Left ventricle myocardium inferior (tissue), 1 donor: ENCODE results near the gene MAP7. TPM values are rescaled to one million over a fixed set of nuclear protein-coding genes. Genes with fewer than 3 reads are reported as not detected.

Experiments used
- DNase-seq: peaks from one replicate; pipeline ENCODE4 v3.0.0-alpha.2; 2020
- H3K27ac ChIP-seq: fragments of 200-600 bp; replicated peaks from 2 replicates; pipeline ENCODE4 v1.8.0; 2021
- H3K27me3 ChIP-seq: fragments of 200-600 bp; 2 replicates; pipeline ENCODE4 v1.8.0; 2021; ENCODE audit warnings: low read depth
- H3K36me3 ChIP-seq: fragments of 200-600 bp; 2 replicates; pipeline ENCODE4 v1.8.0; 2021
- H3K4me1 ChIP-seq: fragments of 200-600 bp; 2 replicates; pipeline ENCODE4 v1.8.0; 2021
- H3K4me3 ChIP-seq: fragments of 200-600 bp; 2 replicates; pipeline ENCODE4 v1.8.0; 2021; ENCODE audit warnings: mild to moderate bottlenecking, moderate library complexity
- H3K9me3 ChIP-seq: fragments of 200-600 bp; replicated peaks from 2 replicates; pipeline ENCODE4 v1.8.0; 2021
- CTCF ChIP-seq: fragments of 200-600 bp; IDR thresholded peaks from 2 replicates; pipeline ENCODE4 v1.8.0; 2021; ENCODE audit warnings: antibody characterized with exemption, mild to moderate bottlenecking, borderline replicate concordance
- intact Hi-C: fragments of 100-400 bp; cut with micrococcal nuclease; formaldehyde crosslinking; loops from one replicate; pipeline ENCODE4 v1.11.0; 2022
- total RNA-seq: library from RNA; stranded (reverse); fragmentation: NEBNext Ultra II Directional; extraction: Animal tissue kit (Norgen Biotek cat#: 25700); gene quantifications from one replicate; pipeline ENCODE4 v1.2.1, GENCODE V29; 2021
- donor health status: DM: no; HTN: yes; CAD: no; lungs with severe emphysema.

Gene MAP7
- total RNA-seq, 1 donor from 2014 or later: 3.1 TPM

DNA sequence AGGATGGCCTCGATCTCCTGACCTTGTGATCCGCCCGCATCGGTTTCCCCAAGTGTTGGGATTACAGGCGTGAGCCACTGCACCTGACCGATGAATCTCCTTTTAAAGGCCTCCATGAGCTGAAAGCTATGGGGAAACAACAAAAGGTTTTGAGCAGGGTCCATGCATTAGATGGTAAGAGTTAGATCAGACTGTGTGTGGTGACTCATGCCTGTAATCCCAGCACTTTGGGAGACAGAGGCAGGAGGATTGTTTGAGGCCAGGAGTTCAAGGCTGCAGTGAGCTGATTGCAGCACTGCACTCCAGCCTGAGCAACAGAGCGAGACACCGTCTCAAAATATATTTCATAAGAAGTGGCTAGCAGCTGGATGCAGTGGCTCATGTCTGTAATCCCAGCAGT lies 219.6 kb downstream of the MAP7 start:
- Histone ChIP-seq H3K4me3 (no peak overlapping the region), H3K27ac (no peak overlapping the region), H3K9me3 (no peaks in the 10 kb centered on the region), H3K4me1 (peaks cover 5% of the 10 kb centered on the region), H3K36me3 (no peaks in the 10 kb centered on the region), H3K27me3 (peaks cover 22% of the 10 kb centered on the region)
- intact Hi-C loops: no loop called here
- no peak for DNase-seq
- TF ChIP-seq CTCF: no peak

- Histone ChIP-seq H3K4me1 (peaks cover 9% of the 10 kb centered on the region), H3K4me3 (no peak overlapping the region), H3K9me3 (no peaks in the 10 kb centered on the region), H3K36me3 (no peaks in the 10 kb centered on the region), H3K27ac (no peak overlapping the region), H3K27me3 (peaks cover 7% of the 10 kb centered on the region)
- intact Hi-C loops: no loop called here
- no peak for DNase-seq
- no peak for TF ChIP-seq CTCF
Measured at GRCh38 chr6:136326038-136326553, 224.1 kb downstream of the MAP7 start.

DNA sequence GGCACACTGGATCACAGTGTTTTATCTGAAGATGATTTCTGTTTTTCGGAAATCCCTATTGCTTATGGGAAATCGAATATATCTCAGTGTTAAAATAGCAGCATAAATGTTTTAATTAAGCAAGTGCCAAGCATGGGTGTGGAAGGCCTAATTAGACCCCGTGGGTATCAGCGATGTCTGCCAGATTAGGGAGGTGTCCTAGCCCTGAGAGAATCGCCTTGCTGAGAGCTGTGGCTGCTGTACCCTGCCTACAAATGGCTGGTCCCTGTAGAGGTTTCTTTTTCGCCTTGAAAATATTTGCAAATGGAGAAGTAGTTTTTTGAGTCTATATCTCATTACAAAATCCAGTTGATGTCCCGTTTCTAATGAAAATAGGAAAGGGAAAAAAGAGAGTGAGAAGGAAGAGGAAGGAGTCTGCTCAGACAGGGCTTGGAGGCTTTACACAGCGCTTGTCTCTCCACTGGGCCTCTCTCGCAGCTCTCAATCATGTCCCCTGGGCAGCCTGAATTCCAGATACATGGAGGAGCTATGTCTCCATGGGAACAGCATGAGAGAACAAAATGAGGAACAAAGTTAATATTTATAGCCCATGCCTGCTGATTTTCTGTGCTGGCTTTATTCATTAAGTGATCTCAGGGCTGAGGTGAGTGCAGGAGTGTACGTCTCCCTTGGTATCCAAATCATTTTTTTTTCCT lies 225.4 kb downstream of the MAP7 start:
- peaks cover 9% of the 10 kb centered on the region for H3K4me1 ChIP-seq
- H3K36me3 ChIP-seq: no peaks in the 10 kb centered on the region
- intact Hi-C loops: no loop called here
- H3K27me3 ChIP-seq: no peaks in the 10 kb centered on the region
- no peak for DNase-seq
- H3K9me3 ChIP-seq: no peaks in the 10 kb centered on the region
- TF ChIP-seq CTCF: no peak
- H3K4me3 ChIP-seq: no peak overlapping the region
- peak overlapping the region; percentile 43 for H3K27ac ChIP-seq

DNA sequence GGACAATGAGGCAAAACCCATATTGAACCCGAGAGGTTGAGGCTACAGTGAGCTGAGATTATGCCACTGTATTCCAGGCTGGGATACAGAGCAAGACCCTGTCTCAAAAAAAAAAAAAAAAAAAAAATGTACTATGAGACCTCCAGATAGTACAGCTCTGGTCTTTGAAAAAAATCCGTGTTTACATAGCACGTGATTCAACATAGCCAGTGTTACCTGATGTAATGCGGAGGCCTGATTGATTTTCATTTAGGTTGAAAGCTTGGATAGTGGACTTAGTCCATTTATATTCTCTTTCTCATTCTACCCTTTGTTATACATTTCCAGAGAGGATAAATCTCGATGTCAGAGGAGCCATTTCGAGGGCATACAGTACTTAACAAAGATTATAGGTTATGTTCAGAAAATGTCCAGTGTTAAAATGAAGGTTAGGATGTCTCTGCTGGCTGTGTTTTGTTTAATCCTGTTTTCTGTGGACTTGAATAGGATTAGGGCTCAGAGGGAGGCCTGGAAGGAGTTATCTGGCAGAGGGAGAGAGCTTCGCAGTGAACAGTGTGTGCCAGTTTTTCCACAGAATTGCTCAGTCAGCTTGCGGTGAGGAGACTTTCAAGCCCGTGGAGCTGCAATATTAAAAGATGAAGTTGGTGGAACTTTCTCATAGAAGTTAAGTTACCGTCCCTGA lies 226.7 kb downstream of the MAP7 start:
- H3K4me1 ChIP-seq: peaks cover 9% of the 10 kb centered on the region
- H3K36me3 ChIP-seq: no peaks in the 10 kb centered on the region
- TF ChIP-seq CTCF: no peak
- DNase-seq: no peak
- H3K4me3 ChIP-seq: no peak overlapping the region
- H3K27ac ChIP-seq: no peak overlapping the region
- intact Hi-C loops: no loop called here
- H3K27me3 ChIP-seq: no peaks in the 10 kb centered on the region
- no peaks in the 10 kb centered on the region for H3K9me3 ChIP-seq

- Histone ChIP-seq H3K27ac (no peak overlapping the region), H3K4me3 (no peak overlapping the region), H3K27me3 (no peaks in the 10 kb centered on the region), H3K4me1 (no peaks in the 10 kb centered on the region), H3K36me3 (no peaks in the 10 kb centered on the region), H3K9me3 (no peaks in the 10 kb centered on the region)
- no peak for TF ChIP-seq CTCF
- DNase-seq: no peak
- intact Hi-C loops: loop anchor here (10.0 kb wide), 1 partner anchor 815 kb away; no protein-coding TSS in a partner anchor
Measured at GRCh38 chr6:136319732-136320131, 230.5 kb downstream of the MAP7 start.
